ENCODE data around the gene ANOS1.

GRCh38 chrX:8683687-8684086 is 48.2 kb downstream of the ANOS1 start:
- TF ChIP-seq, protein P1, sequence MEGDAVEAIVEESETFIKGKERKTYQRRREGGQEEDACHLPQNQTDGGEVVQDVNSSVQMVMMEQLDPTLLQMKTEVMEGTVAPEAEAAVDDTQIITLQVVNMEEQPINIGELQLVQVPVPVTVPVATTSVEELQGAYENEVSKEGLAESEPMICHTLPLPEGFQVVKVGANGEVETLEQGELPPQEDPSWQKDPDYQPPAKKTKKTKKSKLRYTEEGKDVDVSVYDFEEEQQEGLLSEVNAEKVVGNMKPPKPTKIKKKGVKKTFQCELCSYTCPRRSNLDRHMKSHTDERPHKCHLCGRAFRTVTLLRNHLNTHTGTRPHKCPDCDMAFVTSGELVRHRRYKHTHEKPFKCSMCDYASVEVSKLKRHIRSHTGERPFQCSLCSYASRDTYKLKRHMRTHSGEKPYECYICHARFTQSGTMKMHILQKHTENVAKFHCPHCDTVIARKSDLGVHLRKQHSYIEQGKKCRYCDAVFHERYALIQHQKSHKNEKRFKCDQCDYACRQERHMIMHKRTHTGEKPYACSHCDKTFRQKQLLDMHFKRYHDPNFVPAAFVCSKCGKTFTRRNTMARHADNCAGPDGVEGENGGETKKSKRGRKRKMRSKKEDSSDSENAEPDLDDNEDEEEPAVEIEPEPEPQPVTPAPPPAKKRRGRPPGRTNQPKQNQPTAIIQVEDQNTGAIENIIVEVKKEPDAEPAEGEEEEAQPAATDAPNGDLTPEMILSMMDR (IDR thresholded peaks at IDR 0.05; ENCODE audit: low read length): no peak
- no peak for TF ChIP-seq EZH2phosphoT487 (IDR thresholded peaks at IDR 0.05; ENCODE audit: low read length)
